Epithelial cell of proximal tubule (primary cell): ENCODE data around the gene YAF2. TPM values are rescaled to one million over a fixed set of nuclear protein-coding genes. Genes with fewer than 3 reads are reported as not detected.
"Not testable (repeated sequence)": the region's sequence is repeated elsewhere in the genome, so short reads cannot be mapped to it uniquely, and the experiment has no call there.

Experiments used
- DNase-seq: peaks from one replicate; pipeline ENCODE4 v3.0.0-alpha.2; 2011; ENCODE audit warnings: low read depth
- H3K4me3 ChIP-seq: 2 replicates; pipeline ENCODE4 v1.5.1; 2011; ENCODE audit warnings: low read depth, mild to moderate bottlenecking, low read length
- total RNA-seq: library from RNA; depleted of rRNA; stranded (reverse); fragments of >200 nt; gene quantifications from 2 replicates; pipeline ENCODE4 v1.2.3, GENCODE V29; 2015
- TF ChIP-seq, protein P1 (sequence below): conservative IDR thresholded peaks from 2 replicates; pipeline ENCODE4 v1.5.1; 2012; ENCODE audit warnings: low read depth, mild to moderate bottlenecking, low read length

Gene YAF2
- total RNA-seq, 1 donor from 2014 or later = 9.3 TPM

DNA sequence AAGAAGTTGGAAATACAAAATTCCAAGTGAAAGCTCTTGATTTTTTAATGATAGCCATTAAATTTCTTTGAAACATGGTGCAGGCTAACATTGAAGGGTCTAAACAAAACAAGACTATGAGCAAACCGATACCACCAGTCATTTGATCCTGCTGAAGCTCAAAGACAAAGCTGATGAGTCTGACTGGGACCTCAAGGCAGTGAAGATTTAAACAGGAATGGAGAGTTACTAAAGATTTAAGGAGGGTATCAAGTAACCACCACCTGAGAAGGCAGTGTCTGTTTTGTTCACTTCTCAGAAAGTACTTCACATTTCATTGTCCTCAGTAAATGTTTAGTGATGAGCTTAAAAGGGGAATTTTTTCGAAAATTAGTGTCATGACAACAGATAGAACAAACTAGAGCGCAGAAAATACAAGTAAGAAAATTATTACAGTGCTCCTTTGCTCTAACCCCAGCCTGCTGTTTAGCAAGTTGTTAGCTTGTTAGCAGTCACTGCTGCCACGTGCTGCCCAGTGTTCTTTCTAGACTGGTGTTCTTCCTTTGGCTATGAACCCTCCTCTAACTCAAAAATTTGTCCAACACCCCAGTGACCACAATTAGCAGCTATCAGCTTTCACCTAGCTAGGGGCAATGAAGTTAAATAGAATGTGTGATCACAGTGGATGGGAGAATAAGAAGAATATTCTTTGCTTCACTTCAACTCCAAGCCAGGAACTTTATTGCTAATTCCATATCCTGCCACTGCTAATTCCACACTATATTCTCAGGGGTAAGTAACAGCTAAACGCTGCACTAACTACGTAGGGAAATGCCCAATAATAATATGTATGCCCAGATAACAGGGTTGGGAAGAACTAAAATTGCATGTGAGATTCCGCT, 41.1 kb downstream of the YAF2 start:
- no peak for DNase-seq
- TF ChIP-seq, protein P1, sequence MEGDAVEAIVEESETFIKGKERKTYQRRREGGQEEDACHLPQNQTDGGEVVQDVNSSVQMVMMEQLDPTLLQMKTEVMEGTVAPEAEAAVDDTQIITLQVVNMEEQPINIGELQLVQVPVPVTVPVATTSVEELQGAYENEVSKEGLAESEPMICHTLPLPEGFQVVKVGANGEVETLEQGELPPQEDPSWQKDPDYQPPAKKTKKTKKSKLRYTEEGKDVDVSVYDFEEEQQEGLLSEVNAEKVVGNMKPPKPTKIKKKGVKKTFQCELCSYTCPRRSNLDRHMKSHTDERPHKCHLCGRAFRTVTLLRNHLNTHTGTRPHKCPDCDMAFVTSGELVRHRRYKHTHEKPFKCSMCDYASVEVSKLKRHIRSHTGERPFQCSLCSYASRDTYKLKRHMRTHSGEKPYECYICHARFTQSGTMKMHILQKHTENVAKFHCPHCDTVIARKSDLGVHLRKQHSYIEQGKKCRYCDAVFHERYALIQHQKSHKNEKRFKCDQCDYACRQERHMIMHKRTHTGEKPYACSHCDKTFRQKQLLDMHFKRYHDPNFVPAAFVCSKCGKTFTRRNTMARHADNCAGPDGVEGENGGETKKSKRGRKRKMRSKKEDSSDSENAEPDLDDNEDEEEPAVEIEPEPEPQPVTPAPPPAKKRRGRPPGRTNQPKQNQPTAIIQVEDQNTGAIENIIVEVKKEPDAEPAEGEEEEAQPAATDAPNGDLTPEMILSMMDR = no peak
- H3K4me3 ChIP-seq = no peak overlapping the region

DNA sequence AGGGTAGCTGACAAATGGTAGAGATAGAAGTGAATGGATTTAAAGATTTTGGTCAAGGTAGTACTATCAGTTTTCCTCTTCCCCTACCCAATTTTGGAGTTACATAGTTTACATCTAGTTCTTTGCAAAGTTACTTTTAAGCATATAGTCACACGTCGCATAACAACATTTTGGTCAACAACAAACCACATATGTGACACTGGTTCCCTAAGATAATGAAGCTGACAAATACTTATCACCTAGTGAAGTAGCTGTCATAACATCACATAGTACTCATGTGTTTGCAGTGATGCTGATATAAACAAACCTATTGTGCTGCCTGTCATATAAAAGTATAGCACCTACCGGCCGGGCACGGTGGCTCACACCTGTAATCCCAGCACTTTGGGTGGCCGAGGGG, 45.4 kb downstream of the YAF2 start:
- TF ChIP-seq, protein P1 = no peak
- no peak overlapping the region for H3K4me3 ChIP-seq
- DNase-seq = no peak

DNA sequence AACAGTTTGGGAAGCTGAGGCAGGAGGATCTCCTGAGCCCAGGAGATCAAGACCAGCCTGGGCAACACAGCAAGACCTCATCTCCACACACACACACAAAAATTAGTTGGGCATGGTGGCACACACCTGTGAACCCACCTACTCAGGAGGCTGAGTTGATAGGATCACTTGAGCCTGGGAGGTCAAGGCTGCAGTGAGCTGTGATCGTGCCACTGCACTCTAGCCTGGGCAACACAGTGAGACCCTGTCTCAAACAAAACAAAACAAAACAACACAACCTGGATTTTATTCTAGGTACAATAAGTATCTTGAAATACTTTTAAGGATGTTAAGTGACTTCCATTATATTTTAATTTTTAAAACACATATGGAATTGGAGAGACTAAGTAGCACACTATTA, 45.8 kb downstream of the YAF2 start:
- TF ChIP-seq, protein P1 = no peak
- no peak overlapping the region for H3K4me3 ChIP-seq
- no peak for DNase-seq

GRCh38 chr12:42190376-42190775, 47.7 kb downstream of the YAF2 start:
- DNase-seq = no peak
- no peak overlapping the region for H3K4me3 ChIP-seq
- TF ChIP-seq, protein P1 = no peak

DNA sequence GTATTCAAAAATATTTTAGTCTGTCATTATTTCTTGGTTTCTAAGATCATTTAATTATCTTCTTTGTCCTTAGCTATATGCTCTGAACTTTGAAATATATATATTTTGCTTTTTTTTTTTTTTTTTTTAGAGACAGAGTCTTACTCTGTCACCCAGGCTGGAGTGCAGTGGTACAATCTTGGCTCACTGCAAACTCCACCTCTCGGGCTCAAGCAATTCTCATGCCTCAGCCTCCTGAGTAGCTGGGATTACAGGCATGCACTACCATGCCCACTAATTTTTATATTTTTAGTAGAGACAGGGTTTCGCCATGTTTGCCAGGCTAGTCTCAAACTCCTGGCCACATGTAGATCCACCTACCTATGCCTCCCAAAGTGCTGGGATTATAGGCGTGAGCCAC, 49.8 kb downstream of the YAF2 start:
- not testable (repeated sequence) for H3K4me3 ChIP-seq, DNase-seq

DNA sequence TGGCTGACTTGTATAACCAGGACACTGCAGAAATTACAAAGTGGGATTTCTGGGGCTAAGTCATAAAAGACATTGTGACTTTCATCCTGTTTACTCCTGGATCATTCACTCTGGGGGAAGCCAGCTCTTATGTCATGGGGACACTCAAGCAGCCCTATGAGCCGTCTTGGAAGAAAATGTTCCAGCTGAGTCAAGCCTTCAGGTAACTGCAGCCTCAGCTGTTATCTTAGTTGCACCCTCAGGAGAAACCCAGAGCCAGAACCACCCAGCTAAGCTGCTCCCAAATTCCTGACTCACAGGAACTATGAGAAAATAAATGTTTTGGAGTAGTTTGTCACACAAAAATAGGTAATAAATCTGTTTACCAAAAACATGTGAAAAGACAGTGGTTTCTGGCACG, 50.2 kb downstream of the YAF2 start:
- no peak overlapping the region for H3K4me3 ChIP-seq
- TF ChIP-seq, protein P1 = no peak
- DNase-seq = no peak

DNA sequence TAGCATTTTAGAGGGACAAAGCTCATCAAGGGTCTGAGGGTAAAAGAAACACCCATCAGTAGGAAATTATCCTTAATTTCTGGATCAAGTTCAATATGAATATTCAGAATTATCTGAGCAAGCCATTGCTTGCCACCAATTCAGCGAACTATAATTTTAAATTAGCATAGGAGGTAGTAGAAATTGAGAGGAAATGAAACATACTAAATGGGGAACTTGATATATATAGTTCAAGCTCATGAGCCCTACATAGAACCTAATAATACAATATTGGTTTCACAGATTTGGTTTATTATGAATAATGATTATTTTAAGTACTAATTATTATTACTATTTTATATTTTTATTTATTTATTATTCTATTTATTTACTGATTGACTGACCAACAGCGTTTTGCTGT, 51.3 kb downstream of the YAF2 start:
- TF ChIP-seq, protein P1 = no peak
- no peak overlapping the region for H3K4me3 ChIP-seq
- no peak for DNase-seq
